HG03135 (cell line): Measurements from ENCODE around the gene TAF10.

Experiments
- ATAC-seq: cut with Tn5 transposase; IDR thresholded peaks from one replicate; pipeline ENCODE4 v1.9.1; 2021; ENCODE audit warnings: mild to moderate bottlenecking, moderate library complexity; ENCODE audit not compliant: unreplicated experiment

The TAF10 gene

DNA sequence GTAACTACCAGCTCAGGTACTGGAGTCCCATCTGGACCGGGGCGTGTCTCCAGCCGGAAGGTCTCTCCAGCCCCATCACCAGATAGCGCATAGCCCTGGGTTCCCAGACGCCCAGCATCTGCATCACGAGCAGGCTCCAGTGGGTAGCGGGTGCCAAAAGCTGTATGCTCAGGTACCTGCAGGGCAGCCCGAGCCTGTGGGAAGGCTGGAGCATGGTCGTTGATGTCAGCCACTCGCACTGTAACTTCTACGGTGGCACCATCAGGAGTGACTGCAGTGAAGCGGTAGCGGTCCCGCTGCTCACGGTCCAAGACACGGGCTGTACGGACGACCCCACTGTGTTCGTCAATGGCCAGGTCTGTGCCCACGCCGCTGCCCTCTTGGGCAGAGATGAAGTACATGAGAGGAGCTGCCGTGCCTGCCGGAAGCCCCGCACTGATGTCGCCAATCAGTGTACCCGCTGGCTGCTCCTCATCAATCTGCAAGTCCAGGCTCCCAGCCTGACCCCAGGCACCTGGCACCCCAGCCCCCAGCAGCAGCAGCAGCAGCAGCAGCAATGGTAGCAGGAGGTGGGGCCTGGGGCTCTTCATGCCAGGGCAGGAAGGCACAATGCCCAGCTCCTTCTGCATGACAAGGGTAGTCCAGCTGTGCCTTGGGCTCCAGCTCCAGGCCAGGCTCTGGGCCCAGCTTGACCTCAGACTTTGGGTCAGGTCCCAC lies 29.1 kb upstream of the TAF10 start:
- no peak for ATAC-seq

DNA sequence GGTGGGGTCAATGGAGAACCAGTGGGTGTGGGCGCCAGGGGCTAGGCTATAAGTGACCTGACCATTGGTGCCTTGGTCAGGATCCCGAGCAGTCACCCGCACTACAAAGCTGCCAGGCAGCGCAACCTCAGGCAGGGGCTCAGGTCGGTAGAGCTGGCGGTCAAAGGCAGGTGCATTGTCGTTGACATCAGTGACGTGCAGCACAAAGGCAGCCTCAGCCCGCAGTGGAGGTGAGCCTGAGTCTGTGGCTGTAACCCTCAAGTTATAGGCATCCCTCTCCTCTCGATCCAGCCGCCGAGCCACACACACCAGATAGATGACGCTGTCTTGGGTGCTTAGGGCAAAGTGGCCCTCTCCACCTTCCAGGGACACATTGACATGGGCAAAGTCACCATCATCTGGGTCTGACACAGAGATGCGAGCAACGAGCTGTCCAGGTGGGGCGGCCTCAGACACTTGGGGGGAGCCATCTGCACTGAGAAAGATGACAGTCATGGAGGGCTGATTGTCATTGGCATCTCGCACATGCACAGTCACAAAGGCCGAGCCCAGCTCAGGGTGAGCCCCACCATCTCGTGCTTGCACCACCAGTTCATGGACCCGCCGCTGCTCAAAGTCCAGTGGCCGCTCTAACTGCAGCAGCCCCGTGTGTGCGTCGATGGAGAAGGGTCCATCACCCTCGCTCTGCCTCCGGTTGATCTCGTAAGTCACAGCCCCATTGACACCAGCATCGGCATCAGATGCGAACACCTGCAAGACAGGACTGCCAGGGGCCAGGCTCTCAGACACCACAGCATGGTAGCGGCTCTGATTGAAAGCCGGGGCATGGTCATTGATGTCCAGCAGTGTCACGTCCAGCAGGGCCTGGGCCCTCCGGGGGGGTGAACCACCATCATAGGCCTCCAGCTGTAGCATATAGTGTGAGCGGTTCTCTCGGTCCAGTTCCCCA lies 28.3 kb upstream of the TAF10 start:
- ATAC-seq: no peak

DNA sequence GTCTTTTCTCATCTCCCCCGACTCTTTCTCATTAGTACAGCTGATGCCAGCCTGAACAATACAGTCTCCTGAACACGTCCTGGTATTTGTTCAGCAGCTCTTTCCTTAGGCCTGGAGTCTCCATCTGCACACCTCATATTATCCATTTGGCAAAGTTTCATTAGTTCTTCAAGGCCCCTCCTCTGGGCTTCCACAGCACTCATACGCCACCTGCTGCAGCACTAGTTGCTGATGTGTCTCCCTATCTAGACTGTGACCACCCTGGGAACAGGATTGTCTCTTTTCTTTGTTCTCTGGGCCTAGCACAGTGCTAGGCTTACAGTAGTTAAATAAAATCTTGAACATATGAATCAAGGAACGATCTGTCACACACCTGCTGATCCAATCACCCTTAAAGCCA lies 26.4 kb upstream of the TAF10 start:
- ATAC-seq: no peak

DNA sequence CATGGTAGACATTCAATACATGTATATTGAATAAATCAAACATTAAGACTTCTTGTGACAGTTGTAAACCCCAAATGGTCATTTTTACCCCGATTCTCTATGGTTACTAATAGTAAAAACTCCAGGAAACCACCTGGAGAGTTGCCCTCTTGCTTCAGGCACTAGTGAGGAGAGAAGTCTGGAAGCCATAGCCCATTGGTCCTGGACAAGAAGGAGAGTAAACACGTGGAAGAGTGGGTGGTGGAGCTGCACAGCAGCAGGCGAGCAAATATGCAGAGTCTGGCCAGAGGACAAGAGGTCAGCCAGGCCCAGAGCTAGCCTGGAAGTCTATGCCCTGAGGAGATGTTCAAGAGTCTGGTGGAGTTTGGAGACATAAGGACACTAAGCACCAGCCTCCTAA lies 25.9 kb upstream of the TAF10 start:
- ATAC-seq: no peak

DNA sequence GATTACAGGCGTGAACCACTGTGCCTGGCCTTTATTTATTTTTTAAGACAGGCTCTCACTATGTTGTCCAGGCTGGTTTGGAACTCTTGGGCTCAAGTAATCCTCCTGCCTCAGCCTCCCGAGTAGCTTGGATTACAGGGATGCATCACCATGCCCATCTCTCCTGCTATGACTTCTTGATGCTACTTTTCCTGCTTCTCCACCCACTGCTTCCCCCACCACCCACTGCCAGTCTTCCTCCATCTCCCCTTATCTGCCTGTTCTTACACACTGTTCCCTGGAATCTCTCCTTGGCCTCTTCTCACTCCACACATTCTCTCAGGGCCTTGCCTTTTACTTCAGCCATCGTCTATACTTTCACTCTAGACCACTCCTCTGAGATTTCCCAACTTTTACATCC lies 24.5 kb upstream of the TAF10 start:
- ATAC-seq: no peak

DNA sequence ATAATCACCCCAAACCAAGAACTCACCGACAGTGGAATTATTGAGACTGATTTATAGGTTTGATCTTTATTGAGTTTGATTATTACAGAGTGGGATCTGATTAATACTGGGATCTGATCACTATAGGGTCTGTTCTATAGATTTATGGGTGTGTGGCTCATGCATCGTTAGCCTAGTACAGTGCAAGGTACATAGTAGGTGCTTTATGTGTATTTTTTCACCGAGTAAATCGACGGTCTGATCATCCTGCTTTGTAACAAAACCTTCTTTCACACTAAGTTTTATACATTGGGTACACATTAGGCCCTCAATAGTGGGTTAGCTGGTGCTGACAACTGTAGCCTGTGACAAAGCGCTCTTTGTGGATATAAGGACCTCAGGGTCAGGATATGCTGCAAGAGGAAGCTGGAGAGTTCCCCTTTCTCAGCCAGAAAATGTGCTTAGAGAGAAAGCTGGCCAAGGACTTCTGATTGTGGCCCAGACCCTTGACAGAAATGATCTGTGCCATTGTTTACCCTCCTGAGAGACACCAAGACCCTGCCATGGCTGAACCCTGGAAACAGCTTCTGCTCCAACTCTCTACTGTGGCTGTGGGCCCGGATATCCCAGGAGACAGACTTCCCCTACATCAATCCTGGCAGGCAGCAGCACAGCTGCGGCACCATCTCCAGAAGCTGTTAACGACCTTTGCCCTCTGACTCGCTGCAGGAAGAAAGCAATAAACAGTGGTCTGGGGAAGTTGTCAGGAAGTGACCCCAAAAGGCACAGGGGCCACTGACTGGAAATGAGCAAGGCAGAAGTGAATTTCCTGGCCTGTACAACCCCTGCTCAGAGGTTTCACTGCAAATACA lies 23.3 kb upstream of the TAF10 start:
- ATAC-seq: no peak

DNA sequence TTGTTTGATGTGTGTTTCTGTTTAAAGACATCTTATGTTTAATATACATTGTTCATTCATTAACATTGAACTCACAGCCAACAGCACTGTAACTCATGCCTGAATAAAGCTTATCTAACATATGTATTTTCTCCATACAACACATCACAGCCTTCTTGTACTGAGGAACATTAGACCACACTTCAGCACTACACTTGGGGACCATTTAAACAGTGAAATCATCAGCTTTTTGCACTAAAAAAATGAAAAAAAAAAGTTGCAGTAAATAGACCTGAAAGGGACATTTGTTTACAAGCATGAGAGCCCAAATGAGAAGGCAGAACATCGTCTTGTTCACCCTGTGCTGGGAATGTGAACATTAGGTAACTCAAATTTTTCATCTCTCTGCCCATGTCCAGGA lies 22.5 kb upstream of the TAF10 start:
- no peak for ATAC-seq

DNA sequence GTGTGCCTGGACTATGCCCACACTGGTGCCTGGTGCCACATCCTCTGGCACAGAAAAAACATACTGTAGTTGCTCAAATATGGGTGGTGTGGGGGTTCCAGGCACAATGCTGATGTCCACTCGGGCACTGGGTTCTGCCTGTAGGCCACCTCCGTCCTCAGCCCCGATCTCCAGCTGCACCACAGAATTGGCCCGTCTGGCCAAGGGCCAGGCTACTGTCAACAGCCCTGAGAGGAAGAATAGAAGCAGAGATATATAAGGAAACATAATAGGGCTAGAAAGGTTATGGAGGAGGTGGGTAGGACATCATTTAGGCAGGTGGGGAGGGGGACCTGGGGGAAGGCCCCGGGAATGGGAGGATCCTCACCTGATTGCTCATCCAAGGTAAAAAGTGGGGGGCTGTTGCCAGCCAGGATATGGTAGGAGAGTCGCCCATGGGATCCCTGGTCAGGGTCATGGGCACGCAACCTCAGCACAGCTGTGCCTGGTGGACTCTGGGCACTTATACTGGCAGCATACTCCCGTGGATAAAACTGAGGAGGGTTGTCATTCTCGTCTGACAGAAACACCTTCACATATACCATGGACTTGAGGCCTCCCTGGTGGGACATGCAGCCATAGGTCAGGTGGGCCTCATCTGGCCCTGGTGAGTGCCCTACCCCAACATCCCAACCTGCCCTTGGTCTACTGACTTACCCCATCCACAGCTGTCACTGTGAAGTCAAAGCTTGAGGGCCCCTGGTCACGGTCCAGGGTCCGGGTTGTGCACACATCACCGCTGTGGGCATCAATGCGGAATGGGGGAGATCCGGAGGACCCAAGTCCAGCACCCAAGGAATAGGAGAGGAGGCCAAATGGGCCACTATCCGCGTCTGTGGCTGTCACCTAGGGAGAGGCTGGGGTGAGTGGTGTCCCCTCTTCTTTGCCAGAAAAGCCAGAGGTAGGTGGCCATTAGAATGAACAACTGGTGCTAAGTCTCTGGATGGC lies 21.7 kb upstream of the TAF10 start:
- ATAC-seq: no peak

DNA sequence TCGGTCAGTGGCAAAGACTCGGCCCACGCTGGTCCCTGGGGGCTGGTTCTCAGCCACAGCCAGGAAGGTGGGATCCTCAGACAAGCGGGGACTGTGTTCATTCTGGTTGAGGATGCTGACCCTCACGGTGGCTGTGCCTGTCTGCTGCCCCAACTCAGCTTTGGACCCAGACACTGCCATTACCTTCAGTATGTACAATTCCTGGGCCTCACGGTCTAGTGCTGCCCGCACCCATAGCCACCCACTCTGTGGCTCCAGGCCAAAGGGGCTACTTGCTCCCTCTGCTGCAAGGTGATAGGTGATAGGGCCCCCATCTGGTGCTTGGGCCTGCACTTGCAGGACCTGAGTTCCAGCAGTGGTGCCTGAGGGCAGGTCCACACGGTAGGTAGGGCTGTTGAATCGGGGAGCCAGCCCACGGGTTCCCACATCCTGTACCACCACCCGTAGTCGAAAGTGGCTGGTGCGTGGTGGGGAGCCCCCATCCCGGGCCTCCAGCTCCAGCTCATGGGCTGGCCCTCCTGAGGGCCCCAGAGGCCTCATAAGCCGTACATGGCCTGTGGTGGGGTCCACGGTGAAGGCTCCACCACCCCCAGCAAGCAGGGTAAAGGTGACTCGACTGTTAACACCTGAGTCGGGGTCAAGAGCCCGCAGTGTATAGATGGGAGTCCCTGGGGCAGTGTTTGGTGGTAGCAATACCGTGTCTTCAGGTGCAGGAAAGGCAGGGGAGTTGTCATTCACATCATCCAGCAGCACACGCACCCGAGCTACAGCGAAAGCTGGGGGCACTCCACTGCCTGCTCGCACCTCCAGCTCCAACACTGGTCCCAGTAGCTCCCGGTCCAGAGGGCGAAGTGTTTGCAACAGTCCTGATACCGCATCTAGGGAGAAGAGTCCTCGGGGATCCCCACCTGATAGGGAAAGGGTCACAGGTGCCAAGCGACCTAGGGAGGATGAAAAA lies 20.4 kb upstream of the TAF10 start:
- no peak for ATAC-seq

DNA sequence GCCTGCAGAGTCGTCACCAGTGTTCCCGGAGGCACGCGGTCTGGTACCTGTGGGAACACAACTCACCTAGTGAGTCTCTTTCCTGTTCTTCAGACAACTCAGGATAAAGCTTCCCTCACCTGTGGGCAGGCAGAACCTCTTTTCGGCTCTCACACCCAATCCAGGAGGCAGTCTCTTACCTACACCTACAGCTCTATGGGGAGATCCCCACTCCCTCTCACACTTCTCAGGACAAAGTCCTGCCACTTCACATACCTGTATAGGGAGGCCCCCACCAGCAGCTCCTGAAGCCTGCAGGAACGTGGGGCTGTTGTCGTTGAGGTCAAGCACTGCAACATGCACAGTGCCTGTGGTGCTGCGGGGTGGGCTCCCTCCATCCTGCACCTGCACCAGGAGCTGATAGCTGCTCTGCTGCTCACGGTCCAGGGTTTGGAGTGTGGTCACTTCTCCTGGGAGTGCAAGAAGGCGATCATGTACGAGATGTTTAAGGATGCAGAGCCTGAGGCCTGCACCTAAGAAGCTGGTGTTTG lies 19.4 kb upstream of the TAF10 start:
- no peak for ATAC-seq

DNA sequence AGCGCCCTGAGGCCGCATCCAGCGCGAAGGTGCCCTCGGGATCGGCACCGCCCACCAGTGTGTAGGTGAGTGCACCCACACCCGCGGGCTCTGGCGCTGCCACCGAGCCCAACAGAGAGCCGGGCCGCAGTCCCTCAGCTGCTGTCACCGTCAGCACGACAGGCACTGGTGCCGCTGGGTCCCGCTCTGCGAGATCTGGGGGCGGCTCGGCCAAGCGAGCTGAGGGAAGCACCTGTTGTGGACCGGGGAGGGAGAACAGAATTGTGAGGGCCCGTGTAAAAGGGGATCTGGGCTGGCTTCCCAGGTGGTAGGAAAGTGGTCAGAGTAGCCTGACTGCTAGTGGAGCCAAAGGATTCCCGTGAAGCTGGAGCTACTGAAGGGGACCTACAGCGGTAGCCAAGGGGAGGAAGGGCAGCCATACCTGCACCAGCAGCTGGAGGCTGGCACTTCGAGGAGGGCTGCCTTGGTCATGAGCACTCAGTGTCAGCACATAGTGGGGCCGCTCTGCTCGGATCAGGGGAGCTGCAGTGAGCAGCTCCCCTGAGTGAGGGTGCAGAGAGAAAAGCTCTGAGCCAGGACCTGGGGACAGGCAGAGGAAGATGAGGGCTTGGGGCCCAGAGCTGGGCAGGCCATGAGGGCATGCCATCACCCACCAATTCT lies 18.7 kb upstream of the TAF10 start:
- no peak for ATAC-seq

DNA sequence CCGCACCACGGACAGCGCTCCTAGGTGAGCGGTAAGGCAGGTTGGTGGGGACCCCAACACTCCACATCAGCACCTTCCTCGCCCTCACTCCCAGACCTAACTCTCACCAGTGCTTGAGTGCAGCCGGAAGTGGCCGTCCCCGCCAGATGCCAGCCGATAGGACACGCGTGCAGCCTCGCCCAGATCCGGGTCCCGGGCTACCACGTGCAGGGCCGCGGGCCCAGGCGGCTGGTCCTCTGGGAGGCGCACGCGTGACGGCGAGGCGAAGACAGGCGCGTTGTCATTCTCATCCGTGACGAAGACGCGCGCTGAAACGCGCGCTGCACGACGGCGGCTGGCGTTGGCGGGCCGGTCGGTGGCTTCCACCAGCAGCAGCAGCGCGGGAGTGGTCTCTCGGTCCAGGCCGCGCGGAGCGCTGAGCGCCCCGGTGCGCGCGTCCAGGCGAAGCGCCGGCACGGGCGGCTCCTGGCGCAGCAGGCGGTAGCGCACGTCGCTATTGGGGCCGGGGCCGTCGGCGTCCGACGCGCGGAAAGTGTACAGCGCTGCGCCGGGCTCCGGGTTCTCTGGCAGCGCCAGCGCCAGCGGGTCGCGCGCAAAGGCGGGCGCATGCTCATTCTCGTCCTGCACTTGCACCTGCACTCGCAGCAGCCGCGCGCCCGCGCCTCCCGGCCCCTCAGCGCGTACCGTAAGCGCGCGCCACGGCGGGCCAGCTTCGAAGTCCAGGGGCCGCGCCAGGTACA lies 18.0 kb upstream of the TAF10 start:
- no peak for ATAC-seq

DNA sequence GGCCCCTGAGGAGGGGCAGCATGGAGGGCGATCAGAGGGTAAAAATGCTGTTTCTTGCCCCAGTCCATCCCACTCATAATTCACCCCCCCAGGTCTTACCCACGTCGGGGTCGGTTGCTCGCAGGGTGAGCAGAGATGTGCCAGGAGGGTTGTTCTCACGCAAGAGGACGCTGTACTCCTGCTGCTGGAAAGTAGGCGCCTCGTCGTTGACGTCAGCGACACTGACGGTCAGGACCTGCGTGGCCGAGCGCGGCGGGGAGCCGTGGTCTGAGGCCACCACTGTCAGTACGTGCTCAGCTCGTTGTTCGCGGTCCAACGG lies 17.5 kb upstream of the TAF10 start:
- ATAC-seq: no peak

DNA sequence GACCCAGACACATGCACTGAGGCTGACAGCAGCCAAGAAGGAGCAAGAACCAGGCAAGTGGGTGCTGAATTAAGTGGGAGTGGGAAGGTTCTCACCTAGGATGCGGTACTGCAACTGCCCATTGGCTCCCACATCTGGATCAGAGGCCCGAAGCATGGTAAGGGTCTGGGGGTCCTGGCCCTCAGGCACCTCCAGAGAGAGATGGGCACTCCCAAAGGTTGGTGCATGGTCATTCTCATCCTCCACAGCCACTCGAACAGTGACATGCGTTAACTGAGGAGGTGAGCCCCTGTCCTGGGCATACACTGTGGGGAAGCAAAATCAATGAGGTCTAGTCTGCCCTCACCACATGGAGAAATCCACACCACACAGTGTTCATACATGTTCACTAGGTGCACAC lies 16.5 kb upstream of the TAF10 start:
- ATAC-seq: no peak

DNA sequence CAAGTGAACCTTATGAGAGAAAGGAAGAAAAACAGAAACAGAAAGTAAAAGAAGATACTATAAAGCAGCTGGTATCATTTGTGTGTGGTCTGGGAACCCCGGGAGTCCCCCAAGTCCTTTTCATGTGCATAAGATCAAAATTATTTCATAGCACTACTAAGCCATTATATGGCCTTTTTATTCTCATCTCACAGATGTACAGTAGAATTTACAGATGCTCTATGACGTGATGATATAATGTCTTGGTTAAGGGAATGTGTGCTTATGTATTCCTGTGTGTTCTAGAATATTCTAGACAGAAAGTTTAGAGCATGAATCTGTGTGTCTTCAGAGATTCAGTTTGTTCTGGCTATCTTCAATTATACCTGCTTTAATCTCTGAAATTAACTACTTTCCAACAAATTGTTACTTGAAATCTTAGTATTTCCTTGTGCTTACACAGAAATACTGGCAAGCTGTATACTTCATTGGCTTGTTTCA lies 15.8 kb upstream of the TAF10 start:
- peak; percentile 80 for ATAC-seq

DNA sequence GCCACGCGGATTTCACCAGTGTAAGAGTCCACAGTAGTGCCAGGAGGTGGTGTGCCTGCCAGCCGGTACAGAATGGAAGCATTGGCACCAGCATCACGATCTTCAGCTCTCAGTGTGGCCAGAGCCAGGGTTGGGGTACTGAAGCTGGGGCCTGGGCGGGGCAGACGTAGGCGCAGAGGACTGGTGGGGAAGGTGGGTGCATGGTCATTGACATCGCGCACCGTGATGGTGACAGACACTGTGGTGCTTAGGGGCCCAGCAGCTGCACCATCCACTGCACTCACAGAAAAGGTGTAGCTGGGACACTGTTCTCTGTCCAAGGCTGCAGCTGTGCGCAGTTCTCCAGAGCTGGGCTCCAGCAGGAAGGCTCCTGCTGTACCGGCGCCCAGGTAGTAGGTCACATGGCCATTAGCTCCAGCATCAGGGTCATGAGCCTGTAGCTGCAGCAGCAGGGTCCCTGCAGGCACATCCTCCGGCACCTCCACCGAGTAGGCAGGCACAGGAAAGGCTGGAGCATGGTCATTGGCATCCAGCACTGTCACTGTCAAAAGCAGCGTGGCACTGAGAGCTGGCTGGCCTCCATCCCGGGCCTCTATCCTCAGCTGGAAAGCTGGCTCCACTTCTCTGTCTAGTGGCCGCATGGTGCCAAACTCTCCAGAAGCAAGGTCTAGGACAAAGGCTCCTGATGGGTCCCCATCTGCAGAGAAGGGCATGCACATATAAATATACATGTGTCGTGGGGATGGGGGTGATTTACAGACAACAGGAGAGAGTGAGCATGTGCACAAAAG lies 15.2 kb upstream of the TAF10 start:
- ATAC-seq: no peak
